ENCODE measurements around the gene ERCC6L. TPM values are rescaled to one million over a fixed set of nuclear protein-coding genes. Genes with fewer than 3 reads are reported as not detected.

The ERCC6L gene
- total and polyA plus RNA-seq, 10 of the 15 experiments (the other 5 are each of a cell fraction or from before 2014, with no cell fraction given), result 4.7 to 13.1 (median 7.7) TPM

DNA sequence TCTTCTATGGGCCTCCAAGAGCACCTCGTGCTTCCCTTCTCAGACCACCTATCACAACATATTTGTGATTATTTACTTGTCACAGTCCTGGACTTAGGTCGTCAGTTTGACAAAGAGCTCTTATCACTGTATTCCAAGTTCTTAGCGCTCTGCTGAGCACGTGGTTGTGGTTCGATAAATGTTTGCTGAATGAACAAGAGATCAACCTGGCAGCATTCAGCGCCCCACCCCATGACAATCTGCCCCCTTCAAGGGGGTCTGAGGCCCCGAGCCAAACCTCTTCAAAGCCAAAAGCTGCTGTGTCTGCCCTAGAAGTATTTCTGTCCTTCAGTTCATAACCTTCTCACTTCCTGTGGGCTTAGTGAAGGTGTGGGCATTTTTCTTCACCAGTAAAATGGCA lies 23.2 kb upstream of the ERCC6L start (continued):
- TF ChIP-seq, protein P1, sequence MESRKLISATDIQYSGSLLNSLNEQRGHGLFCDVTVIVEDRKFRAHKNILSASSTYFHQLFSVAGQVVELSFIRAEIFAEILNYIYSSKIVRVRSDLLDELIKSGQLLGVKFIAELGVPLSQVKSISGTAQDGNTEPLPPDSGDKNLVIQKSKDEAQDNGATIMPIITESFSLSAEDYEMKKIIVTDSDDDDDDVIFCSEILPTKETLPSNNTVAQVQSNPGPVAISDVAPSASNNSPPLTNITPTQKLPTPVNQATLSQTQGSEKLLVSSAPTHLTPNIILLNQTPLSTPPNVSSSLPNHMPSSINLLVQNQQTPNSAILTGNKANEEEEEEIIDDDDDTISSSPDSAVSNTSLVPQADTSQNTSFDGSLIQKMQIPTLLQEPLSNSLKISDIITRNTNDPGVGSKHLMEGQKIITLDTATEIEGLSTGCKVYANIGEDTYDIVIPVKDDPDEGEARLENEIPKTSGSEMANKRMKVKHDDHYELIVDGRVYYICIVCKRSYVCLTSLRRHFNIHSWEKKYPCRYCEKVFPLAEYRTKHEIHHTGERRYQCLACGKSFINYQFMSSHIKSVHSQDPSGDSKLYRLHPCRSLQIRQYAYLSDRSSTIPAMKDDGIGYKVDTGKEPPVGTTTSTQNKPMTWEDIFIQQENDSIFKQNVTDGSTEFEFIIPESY (IDR thresholded peaks at IDR 0.05), result no peak
- TF ChIP-seq, protein P2, sequence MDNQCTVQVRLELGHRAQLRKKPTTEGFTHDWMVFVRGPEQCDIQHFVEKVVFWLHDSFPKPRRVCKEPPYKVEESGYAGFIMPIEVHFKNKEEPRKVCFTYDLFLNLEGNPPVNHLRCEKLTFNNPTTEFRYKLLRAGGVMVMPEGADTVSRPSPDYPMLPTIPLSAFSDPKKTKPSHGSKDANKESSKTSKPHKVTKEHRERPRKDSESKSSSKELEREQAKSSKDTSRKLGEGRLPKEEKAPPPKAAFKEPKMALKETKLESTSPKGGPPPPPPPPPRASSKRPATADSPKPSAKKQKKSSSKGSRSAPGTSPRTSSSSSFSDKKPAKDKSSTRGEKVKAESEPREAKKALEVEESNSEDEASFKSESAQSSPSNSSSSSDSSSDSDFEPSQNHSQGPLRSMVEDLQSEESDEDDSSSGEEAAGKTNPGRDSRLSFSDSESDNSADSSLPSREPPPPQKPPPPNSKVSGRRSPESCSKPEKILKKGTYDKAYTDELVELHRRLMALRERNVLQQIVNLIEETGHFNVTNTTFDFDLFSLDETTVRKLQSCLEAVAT (IDR thresholded peaks at IDR 0.05), result no peak
- TF ChIP-seq PAX5 (IDR thresholded peaks at IDR 0.05; ENCODE audit: borderline replicate concordance, low read depth, low read length), result no peak

DNA sequence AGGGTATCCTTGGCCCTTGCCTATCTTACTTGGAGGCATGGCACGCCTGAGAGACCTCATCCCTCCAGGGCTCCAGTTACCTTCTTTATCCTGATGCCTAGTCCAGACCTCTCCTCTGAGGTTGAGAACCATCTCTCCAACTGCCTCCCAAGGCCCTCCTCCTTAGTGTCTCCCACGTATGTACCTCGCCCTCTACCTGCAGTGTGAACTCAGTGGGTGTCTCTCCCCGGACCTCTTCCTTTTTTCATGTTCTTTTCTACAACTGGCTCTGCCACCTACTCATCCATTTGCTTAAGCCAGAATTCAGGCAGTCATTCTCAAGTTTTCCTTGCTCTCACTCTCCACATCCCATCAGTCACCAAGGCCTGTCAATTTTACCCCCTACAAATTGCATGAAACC lies 21.6 kb upstream of the ERCC6L start:
- H3K9ac ChIP-seq (ENCODE audit: control insufficient read depth, insufficient read depth, low read length), result no peak overlapping the region
- RAD21 ChIA-PET (ENCODE audit: unreplicated experiment), result no interaction called here
- DNase-seq (ENCODE audit: low read depth, low spot score) (no peak), FAIRE-seq (no peak), ATAC-seq (no peak)
- BruUV-seq (replicated peaks), result no TSS peak
- intact Hi-C loops (cut with micrococcal nuclease; ENCODE audit: unreplicated experiment) (no loop called here), in situ Hi-C loops (cut with MboI) (no loop called here)
- H4K20me1 ChIP-seq (ENCODE audit: control insufficient read depth, insufficient read depth), result no peaks in the 10 kb centered on the region
- H3K36me3 ChIP-seq (ENCODE audit: control insufficient read depth in 2 of 2, insufficient read depth in 2 of 2, low read length in 1 of 2), result no peaks in the 10 kb centered on the region
- H3K4me1 ChIP-seq (ENCODE audit: control insufficient read depth, insufficient read depth, low read length), result no peaks in the 10 kb centered on the region
- H3K4me2 ChIP-seq (ENCODE audit: control insufficient read depth, insufficient read depth), result no peak overlapping the region
- POLR2A ChIA-PET, result no interaction called here
- no peak overlapping the region for H3K4me3 ChIP-seq
- H3K27ac ChIP-seq (ENCODE audit: control insufficient read depth, insufficient read depth), result no peak overlapping the region
- peaks cover under 1 to 2% of the 10 kb centered on the region in 2 experiments; a peak in 3 of 4 replicates for H3K27me3 ChIP-seq (replicated peaks in 1 of 2; ENCODE audit: control insufficient read depth in 2 of 2, insufficient read depth in 2 of 2, low read length in 1 of 2)
- 75% methylated on average over 4 of the region's 4 CpGs for WGBS (ENCODE audit: insufficient coverage, insufficient replicate concordance, low lambda C conversion rate, missing lambda C conversion rate)
- H3K9me3 ChIP-seq (replicated peaks; ENCODE audit: control insufficient read depth, insufficient read depth, low read length), result no peaks in the 10 kb centered on the region
- no peak for TF ChIP-seq MYB (IDR thresholded peaks at IDR 0.05; ENCODE audit: borderline replicate concordance, low read depth, low read length)
- H3K79me2 ChIP-seq (ENCODE audit: control insufficient read depth, insufficient read depth, low read length), result no peaks in the 10 kb centered on the region
- H2AFZ ChIP-seq (ENCODE audit: control insufficient read depth, low read depth, low read length), result no peak overlapping the region
- SMC1A ChIA-PET (ENCODE audit: uncharacterized antibody, unreplicated experiment), result interaction anchor here (1.2 kb wide), 1 partner anchor 10 kb away, joined by 3 read pairs; no protein-coding TSS in a partner anchor
- CTCF ChIA-PET, result no interaction called here
